K562 (cell line): ENCODE data around the gene COG2. TPM values are rescaled to one million over a fixed set of nuclear protein-coding genes. Genes with fewer than 3 reads are reported as not detected.

Experiments
- IRF9 ChIP-seq: fragments of 450-650 bp; IDR thresholded peaks from 2 replicates; pipeline ENCODE4 v1.6.1; 2016; ENCODE audit warnings: missing biosample characterization, missing genetic modification characterization
- KDM4B ChIP-seq, 2 experiments: fragments of 450-650 bp in 1 of 2; sonication (generic) in 1 of 2; IDR thresholded peaks; 2 replicates each; pipeline ENCODE4 v1.6.1; 2016 to 2017; ENCODE audit warnings: borderline replicate concordance in 2 of 2, antibody characterized with exemption in 1 of 2, low read depth in 1 of 2, mild to moderate bottlenecking in 1 of 2
- MGA ChIP-seq: fragments of 450-650 bp; IDR thresholded peaks from 2 replicates; pipeline ENCODE4 v1.6.1; 2016; ENCODE audit warnings: mild to moderate bottlenecking, moderate library complexity
- SNIP1 ChIP-seq: fragments of 450-650 bp; IDR thresholded peaks from 2 replicates; pipeline ENCODE4 v1.7.1; 2017; ENCODE audit warnings: low read depth, mild to moderate bottlenecking
- SP2 ChIP-seq: IDR thresholded peaks from 2 replicates; pipeline ENCODE4 v1.6.1; 2011; ENCODE audit warnings: mild to moderate bottlenecking, low read depth, low read length, moderate library complexity; ENCODE audit not compliant: poor library complexity, severe bottlenecking; ENCODE audit errors: extremely low read depth
- ZC3H8 ChIP-seq: fragments of 450-650 bp; IDR thresholded peaks from 2 replicates; pipeline ENCODE4 v1.6.1; 2017
- ZKSCAN8 ChIP-seq: fragments of 200-800 bp; sonication (Bioruptor generic); IDR thresholded peaks from 2 replicates; pipeline ENCODE4 v1.6.1; 2016; ENCODE audit warnings: missing genetic modification characterization, missing compliant biosample characterization
- ZNF277 ChIP-seq: fragments of 250-450 bp; sonication (Bioruptor Pico); IDR thresholded peaks from 2 replicates; pipeline ENCODE4 v1.8.0; 2022; ENCODE audit warnings: inconsistent platforms, mild to moderate bottlenecking, moderate library complexity, borderline replicate concordance
- ZNF449 ChIP-seq: fragments of 250-450 bp; sonication (Bioruptor Pico); IDR thresholded peaks from 2 replicates; pipeline ENCODE4 v1.8.0; 2022; ENCODE audit warnings: moderate library complexity, mild to moderate bottlenecking, inconsistent platforms
- polyA plus RNA-seq, 8 experiments: library from polyadenylated mRNA; depleted of rRNA in 4 of 8; stranded (reverse) in 5 of 8; unstranded in 3 of 8; fragments of >200 nt; fragmentation: Nextera tagmentation in 2 of 8; fragmentation: Illumina TruSeq in 1 of 8; extraction: Ambion mirVana in 2 of 8; extraction: Trizol in 1 of 8; gene quantifications; 2 replicates each; pipeline versions ENCODE4 v1.2.1 to v1.2.3, GENCODE V29; 2011 to 2014; ENCODE audit warnings: inconsistent platforms in 1 of 8, missing spikeins in 1 of 8
- total RNA-seq, 7 experiments: library from RNA; depleted of rRNA in 6 of 7; stranded (reverse); fragments of >200 nt in 6 of 7; fragmentation: Illumina TruSeq in 2 of 7; extraction: Trizol in 2 of 7; gene quantifications; 2 replicates each; pipeline versions ENCODE4 v1.2.1 to v1.2.3, GENCODE V29; 2011 to 2021; ENCODE audit warnings: low replicate concordance in 1 of 7

The COG2 gene
- total and polyA plus RNA-seq, 9 of the 15 experiments (the other 6 are each of a cell fraction or from before 2014, with no cell fraction given): 22.0 to 51.7 (median 33.3) TPM

GRCh38 chr1:230708631-230709580 lies 66.6 kb downstream of the COG2 start (continued):
- TF ChIP-seq ZNF277 (CRISPR knock-in tag) (no peak), KDM4B (IDR thresholded peaks at IDR 0.05; ENCODE audit: borderline replicate concordance in 2 of 2, low read depth in 1 of 2) (no peak), IRF9 (peak; percentile 86), ZNF449 (CRISPR knock-in tag) (no peak), SP2 (no peak), ZKSCAN8 (CRISPR knock-in tag) (no peak), SNIP1 (no peak), ZC3H8 (no peak), MGA (peak; percentile 65)
